Ishikawa (cell line): ENCODE results near the gene RASAL3.

Experiments used
- CEBPB ChIP-seq: IDR thresholded peaks from 2 replicates; pipeline ENCODE4 v1.6.1; 2012
- CREB1 ChIP-seq: IDR thresholded peaks from 2 replicates; pipeline ENCODE4 v1.6.1; 2012; ENCODE audit warnings: low read depth
- EGR1 ChIP-seq: IDR thresholded peaks from 2 replicates; pipeline ENCODE4 v1.6.1; 2012
- EP300 ChIP-seq: IDR thresholded peaks from 2 replicates; pipeline ENCODE4 v1.6.1; 2012; ENCODE audit warnings: borderline replicate concordance
- FOXM1 ChIP-seq: IDR thresholded peaks from 2 replicates; pipeline ENCODE4 v1.6.1; 2012; ENCODE audit warnings: low read depth, borderline replicate concordance
- MAX ChIP-seq: IDR thresholded peaks from 2 replicates; pipeline ENCODE4 v1.6.1; 2012
- NFIC ChIP-seq: IDR thresholded peaks from 2 replicates; pipeline ENCODE4 v1.6.1; 2012
- RAD21 ChIP-seq: IDR thresholded peaks from 2 replicates; pipeline ENCODE4 v1.6.1; 2012; ENCODE audit warnings: low read depth
- REST ChIP-seq: IDR thresholded peaks from 2 replicates; pipeline ENCODE4 v1.6.1; 2012; ENCODE audit warnings: low read depth, mild to moderate bottlenecking
- TAF1 ChIP-seq: IDR thresholded peaks from 2 replicates; pipeline ENCODE4 v1.6.1; 2012; ENCODE audit warnings: low read depth, mild to moderate bottlenecking
- TCF12 ChIP-seq: IDR thresholded peaks from 2 replicates; pipeline ENCODE4 v1.6.1; 2012; ENCODE audit warnings: low read depth
- TEAD4 ChIP-seq: IDR thresholded peaks from 2 replicates; pipeline ENCODE4 v1.6.1; 2012
- USF1 ChIP-seq: IDR thresholded peaks from 2 replicates; pipeline ENCODE4 v1.6.1; 2012
- YY1 ChIP-seq: IDR thresholded peaks from 2 replicates; pipeline ENCODE4 v1.6.1; 2012; ENCODE audit warnings: low read depth
- ZBTB7A ChIP-seq: IDR thresholded peaks from 2 replicates; pipeline ENCODE4 v1.6.1; 2012; ENCODE audit warnings: low read depth

The RASAL3 gene

GRCh38 chr19:15426485-15427349 lies 37.6 kb downstream of the RASAL3 start:
- TF ChIP-seq EGR1 (no peak), TAF1 (no peak), TEAD4 (no peak)

GRCh38 chr19:15425321-15425950 lies 38.9 kb downstream of the RASAL3 start:
- TF ChIP-seq REST, result no peak
- TF ChIP-seq YY1, result no peak
- no peak for TF ChIP-seq ZBTB7A
- no peak for TF ChIP-seq TEAD4
- TF ChIP-seq EGR1, result no peak
- TF ChIP-seq CEBPB, result no peak
- TF ChIP-seq FOXM1, result no peak
- no peak for TF ChIP-seq RAD21
- TF ChIP-seq TCF12, result no peak
- no peak for TF ChIP-seq CREB1
- no peak for TF ChIP-seq NFIC
- TF ChIP-seq MAX, result no peak
- TF ChIP-seq EP300, result no peak
- no peak for TF ChIP-seq TAF1
- TF ChIP-seq USF1, result no peak

- TF ChIP-seq RAD21, result no peak
- TF ChIP-seq MAX, result no peak
- no peak for TF ChIP-seq YY1
- TF ChIP-seq USF1, result no peak
Measured at GRCh38 chr19:15424692-15425272, 39.6 kb downstream of the RASAL3 start.

- no peak for TF ChIP-seq EP300
- TF ChIP-seq NFIC, result no peak
- no peak for TF ChIP-seq ZBTB7A
- TF ChIP-seq USF1, result no peak
- TF ChIP-seq FOXM1, result no peak
- no peak for TF ChIP-seq TEAD4
- TF ChIP-seq REST, result no peak
- TF ChIP-seq EGR1, result no peak
Measured at GRCh38 chr19:15424121-15424520, 40.2 kb downstream of the RASAL3 start.

- TF ChIP-seq EGR1, result no peak
- no peak for TF ChIP-seq TCF12
- no peak for TF ChIP-seq CREB1
- no peak for TF ChIP-seq TEAD4
- no peak for TF ChIP-seq MAX
Measured at GRCh38 chr19:15423130-15423529, 41.2 kb downstream of the RASAL3 start.
